Endodermal cell (in vitro differentiated cells): ENCODE results near the gene VEGFA. TPM values are rescaled to one million over a fixed set of nuclear protein-coding genes. Genes with fewer than 3 reads are reported as not detected.

ENCODE experiments used
- DNase-seq: peaks from one replicate; pipeline ENCODE4 v3.0.0-alpha.2; 2017
- H3K27ac ChIP-seq: 2 replicates; pipeline ENCODE4 v1.5.1; 2013; ENCODE audit warnings: mild to moderate bottlenecking, low read depth, low read length, moderate library complexity
- H3K27me3 ChIP-seq: 2 replicates; pipeline ENCODE4 v1.6.1; 2013; ENCODE audit warnings: mild to moderate bottlenecking, low read length, moderate library complexity; ENCODE audit not compliant: insufficient read depth, control insufficient read depth, poor library complexity, severe bottlenecking
- H3K36me3 ChIP-seq: 2 replicates; pipeline ENCODE4 v1.7.0; 2013; ENCODE audit warnings: mild to moderate bottlenecking, low read length, moderate library complexity; ENCODE audit not compliant: control insufficient read depth, insufficient read depth
- H3K4me1 ChIP-seq: one replicate; pipeline ENCODE4 v1.7.0; 2013; ENCODE audit warnings: low read length; ENCODE audit not compliant: control insufficient read depth, insufficient read depth
- H3K4me3 ChIP-seq: 2 replicates; pipeline ENCODE4 v1.5.1; 2013; ENCODE audit warnings: mild to moderate bottlenecking, low read length, moderate library complexity
- H3K9ac ChIP-seq: 2 replicates; pipeline ENCODE4 v1.6.1; 2013; ENCODE audit warnings: mild to moderate bottlenecking, low read length, moderate library complexity; ENCODE audit not compliant: poor library complexity, severe bottlenecking; ENCODE audit errors: extremely low read depth
- H3K9me3 ChIP-seq: 2 replicates; pipeline ENCODE4 v1.6.1; 2013; ENCODE audit warnings: mild to moderate bottlenecking, low read length, moderate library complexity; ENCODE audit not compliant: control insufficient read depth
- H3K27ac Mint-ChIP-seq: 2 replicates; pipeline ENCODE4 v1.8.0; 2020; ENCODE audit warnings: mixed read lengths
- H3K27me3 Mint-ChIP-seq: 2 replicates; pipeline ENCODE4 v1.8.0; 2021; ENCODE audit warnings: mild to moderate bottlenecking, mixed read lengths; ENCODE audit not compliant: insufficient read depth
- H3K36me3 Mint-ChIP-seq: 2 replicates; pipeline ENCODE4 v1.8.0; 2020; ENCODE audit warnings: low read depth, mixed read lengths
- H3K4me1 Mint-ChIP-seq: 2 replicates; pipeline ENCODE4 v1.8.0; 2020; ENCODE audit warnings: mixed read lengths
- H3K4me3 Mint-ChIP-seq: 2 replicates; pipeline ENCODE4 v1.8.0; 2020; ENCODE audit warnings: mild to moderate bottlenecking, moderate library complexity, mixed read lengths
- H3K9me3 Mint-ChIP-seq: 2 replicates; pipeline ENCODE4 v1.8.0; 2020; ENCODE audit warnings: mild to moderate bottlenecking, mixed read lengths
- CTCF ChIP-seq: fragments of 200-600 bp; sonication (generic); conservative IDR thresholded peaks from 2 replicates; pipeline ENCODE4 v1.5.0; 2021; ENCODE audit warnings: antibody characterized with exemption, mild to moderate bottlenecking
- WGBS, 2 experiments: methylation state at CpG; one replicate each; pipeline versions ENCODE4 v1.1.5 to v1.1.7; 2013; ENCODE audit warnings: missing lambda C conversion rate in 2 of 2, mixed read lengths in 1 of 2; ENCODE audit not compliant: insufficient coverage in 1 of 2, insufficient read length in 1 of 2; 5-methylcytosine and 5-hydroxymethylcytosine counted together
- total RNA-seq, 2 donors: library from RNA; stranded (reverse); fragmentation: NEBNext Ultra II Directional in 1 of 2; extraction: Animal tissue kit (Norgen Biotek cat#: 25700) in 1 of 2; gene quantifications; 2 replicates in 1 of 2; 3 replicates in 1 of 2; pipeline ENCODE4 v1.2.1, GENCODE V29; 2021

The VEGFA gene
- total RNA-seq, 2 donors from 2014 or later: 163 to 254 TPM

- Histone ChIP-seq H3K27ac (no peak overlapping the region), H3K4me1 (peaks cover 17% of the 10 kb centered on the region), H3K27me3 (no peaks in the 10 kb centered on the region), H3K36me3 (peaks cover 47% of the 10 kb centered on the region), H3K9me3 (no peaks in the 10 kb centered on the region), H3K4me3 (peak overlapping the region; percentile 96), H3K9ac (peak overlapping the region; percentile 83)
- Mint-ChIP-seq H3K27ac (peak overlapping the region; percentile 92), H3K36me3 (peaks cover 29% of the 10 kb centered on the region), H3K9me3 (no peaks in the 10 kb centered on the region), H3K4me3 (peak overlapping the region; percentile 97), H3K27me3 (no peaks in the 10 kb centered on the region), H3K4me1 (peaks cover 38% of the 10 kb centered on the region)
- peak; percentile 86 for DNase-seq
- WGBS, 2 experiments: 19 to 21% methylated on average over 2 to 7 of the region's 7 CpGs
- TF ChIP-seq CTCF: peak; percentile 48
These were observed 2.7 kb downstream of the VEGFA start for GRCh38 chr6:43772681-43773049.

DNA sequence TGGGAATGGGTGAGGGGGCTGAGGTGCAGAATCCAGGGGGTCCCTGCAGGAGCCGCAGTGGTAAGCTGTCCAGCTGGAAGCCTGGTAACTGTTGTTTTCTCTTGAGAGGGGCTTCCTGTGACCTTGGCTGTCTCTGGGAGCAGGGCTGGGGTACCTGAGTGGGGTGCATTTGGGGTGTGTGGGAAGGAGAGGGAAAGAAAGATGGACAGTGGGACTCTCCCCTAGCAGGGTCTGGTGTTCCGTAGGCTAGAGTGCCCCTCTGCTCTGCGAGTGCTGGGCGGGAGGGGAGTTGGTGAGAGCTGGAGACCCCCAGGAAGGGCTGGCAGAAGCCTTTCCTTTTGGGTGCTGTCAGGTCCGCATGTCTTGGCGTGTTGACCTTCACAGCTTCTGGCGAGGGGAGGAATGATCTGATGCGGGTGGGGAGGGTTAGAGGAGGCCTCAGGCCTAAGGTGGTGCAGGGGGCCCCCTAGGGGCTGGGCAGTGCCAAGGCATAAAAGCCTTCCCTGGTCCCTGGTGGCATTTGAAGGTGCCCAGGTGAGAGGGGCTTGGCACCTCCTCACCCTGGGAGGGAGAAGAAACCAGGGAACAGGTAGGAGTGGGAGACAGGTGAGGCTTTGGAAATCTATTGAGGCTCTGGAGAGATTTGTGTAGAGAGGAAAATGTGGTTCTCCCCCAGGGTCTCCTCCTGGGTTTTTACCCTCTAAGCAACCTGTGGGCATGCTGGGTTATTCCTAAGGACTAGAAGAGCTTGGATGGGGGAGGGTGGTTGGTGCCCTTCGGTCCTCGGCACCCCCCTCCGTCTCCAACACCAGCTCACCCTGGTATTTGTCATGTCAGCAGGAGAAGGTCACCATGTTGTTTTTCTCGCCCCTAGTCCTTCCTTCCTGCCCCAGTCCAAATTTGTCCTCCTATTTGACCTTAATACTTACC, 3.3 kb downstream of the VEGFA start:
- no peaks in the 10 kb centered on the region for H3K27me3 Mint-ChIP-seq
- H3K27ac ChIP-seq: no peak overlapping the region
- peaks cover 54% of the 10 kb centered on the region for H3K36me3 ChIP-seq
- DNase-seq: peak; percentile 83
- peak overlapping the region; percentile 48 for H3K27ac Mint-ChIP-seq
- H3K4me3 ChIP-seq: peak overlapping the region; percentile 96
- peaks cover 12% of the 10 kb centered on the region for H3K4me1 ChIP-seq
- no peaks in the 10 kb centered on the region for H3K9me3 ChIP-seq
- H3K9me3 Mint-ChIP-seq: no peaks in the 10 kb centered on the region
- H3K9ac ChIP-seq: peak overlapping the region; percentile 83
- H3K36me3 Mint-ChIP-seq: peaks cover 35% of the 10 kb centered on the region
- peaks cover 33% of the 10 kb centered on the region for H3K4me1 Mint-ChIP-seq
- TF ChIP-seq CTCF: peak; percentile 86
- H3K27me3 ChIP-seq: no peaks in the 10 kb centered on the region
- WGBS, 2 experiments: 69 to 71% methylated on average over 4 to 12 of the region's 12 CpGs
- H3K4me3 Mint-ChIP-seq: peak overlapping the region; percentile 97

DNA sequence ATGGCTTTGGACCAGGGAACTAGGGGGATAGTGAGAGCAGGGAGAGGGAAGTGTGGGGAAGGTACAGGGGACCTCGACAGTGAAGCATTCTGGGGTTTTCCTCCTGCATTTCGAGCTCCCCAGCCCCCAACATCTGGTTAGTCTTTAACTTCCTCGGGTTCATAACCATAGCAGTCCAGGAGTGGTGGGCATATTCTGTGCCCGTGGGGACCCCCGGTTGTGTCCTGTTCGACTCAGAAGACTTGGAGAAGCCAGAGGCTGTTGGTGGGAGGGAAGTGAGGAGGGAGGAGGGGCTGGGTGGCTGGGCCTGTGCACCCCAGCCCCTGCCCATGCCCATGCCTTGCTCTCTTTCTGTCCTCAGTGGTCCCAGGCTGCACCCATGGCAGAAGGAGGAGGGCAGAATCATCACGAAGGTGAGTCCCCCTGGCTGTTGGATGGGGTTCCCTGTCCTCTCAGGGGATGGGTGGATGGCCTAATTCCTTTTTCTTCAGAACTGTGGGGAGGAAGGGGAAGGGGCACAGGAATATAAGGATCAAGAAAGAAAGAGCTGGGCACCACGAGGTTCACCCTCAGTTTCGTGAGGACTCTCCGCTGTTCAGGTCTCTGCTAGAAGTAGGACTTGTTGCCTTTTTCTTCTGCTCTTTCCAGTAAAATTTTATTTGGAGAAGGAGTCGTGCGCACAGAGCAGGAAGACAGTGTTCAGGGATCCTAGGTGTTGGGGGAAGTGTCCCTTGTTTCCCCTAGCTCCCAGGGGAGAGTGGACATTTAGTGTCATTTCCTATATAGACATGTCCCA, 4.2 kb downstream of the VEGFA start:
- Histone ChIP-seq H3K9ac (peak overlapping the region; percentile 83), H3K36me3 (peaks cover 63% of the 10 kb centered on the region), H3K4me3 (peak overlapping the region; percentile 96), H3K4me1 (peaks cover 11% of the 10 kb centered on the region), H3K27ac (no peak overlapping the region), H3K27me3 (no peaks in the 10 kb centered on the region), H3K9me3 (no peaks in the 10 kb centered on the region)
- no peak for DNase-seq
- Mint-ChIP-seq H3K36me3 (peaks cover 44% of the 10 kb centered on the region), H3K27ac (peak overlapping the region; percentile 37), H3K9me3 (no peaks in the 10 kb centered on the region), H3K4me3 (peak overlapping the region; percentile 97), H3K4me1 (peaks cover 31% of the 10 kb centered on the region), H3K27me3 (no peaks in the 10 kb centered on the region)
- no peak for TF ChIP-seq CTCF
- WGBS, 2 experiments: 85 to 89% methylated on average over 7 to 12 of the region's 12 CpGs
